Thoracic aorta (tissue), 2 donors: Measurements from ENCODE around the gene LINGO3. TPM values are rescaled to one million over a fixed set of nuclear protein-coding genes. Genes with fewer than 3 reads are reported as not detected.

Experiments used
- ATAC-seq: fragments of 150-250 bp; one replicate; pipeline ENCODE4 v1.8.0; 2017; ENCODE audit warnings: low read depth; ENCODE audit not compliant: insufficient number of reproducible peaks, low FRiP score
- DNase-seq: peaks from one replicate; pipeline ENCODE4 v3.0.0-alpha.2; 2020; ENCODE audit warnings: low spot score
- H3K27ac ChIP-seq, 2 donors: fragments of 200-600 bp; sonication (generic); 1 replicate in 1 of 2; 2 replicates in 1 of 2; pipeline ENCODE4 v1.5.1; 2016; ENCODE audit warnings: mild to moderate bottlenecking in 2 of 2, moderate library complexity in 2 of 2
- H3K27me3 ChIP-seq: fragments of 200-600 bp; sonication (generic); replicated peaks from 2 replicates; pipeline ENCODE4 v1.6.0; 2016; ENCODE audit warnings: mild to moderate bottlenecking; ENCODE audit not compliant: insufficient read depth
- H3K36me3 ChIP-seq: fragments of 200-600 bp; sonication (generic); one replicate; pipeline ENCODE4 v1.5.1; 2016
- H3K4me1 ChIP-seq, 2 donors: fragments of 200-600 bp; sonication (generic); 1 replicate in 1 of 2; 2 replicates in 1 of 2; pipeline versions ENCODE4 v1.5.1 to v1.6.0; 2016; ENCODE audit warnings: low read depth in 2 of 2, mild to moderate bottlenecking in 1 of 2; ENCODE audit not compliant: control insufficient read depth in 1 of 2
- H3K4me3 ChIP-seq: fragments of 200-600 bp; sonication (generic); 2 replicates; pipeline ENCODE4 v1.5.1; 2016; ENCODE audit warnings: mild to moderate bottlenecking
- H3K9me3 ChIP-seq: fragments of 200-600 bp; sonication (generic); 2 replicates; pipeline ENCODE4 v1.5.1; 2016
- total RNA-seq, 2 donors: library from RNA; depleted of rRNA; stranded (reverse); fragments of >200 nt; gene quantifications; one replicate each; pipeline versions ENCODE4 v1.1.0 to v1.2.3, GENCODE V29; 2016
- TF ChIP-seq, protein P1 (sequence below): fragments of 200-600 bp; sonication (generic); IDR thresholded peaks from one replicate; pipeline ENCODE4 v1.5.1; 2019; ENCODE audit warnings: antibody characterized with exemption

Gene LINGO3
- total RNA-seq, 2 donors from 2014 or later: 0.27 TPM; not detected in 1

DNA sequence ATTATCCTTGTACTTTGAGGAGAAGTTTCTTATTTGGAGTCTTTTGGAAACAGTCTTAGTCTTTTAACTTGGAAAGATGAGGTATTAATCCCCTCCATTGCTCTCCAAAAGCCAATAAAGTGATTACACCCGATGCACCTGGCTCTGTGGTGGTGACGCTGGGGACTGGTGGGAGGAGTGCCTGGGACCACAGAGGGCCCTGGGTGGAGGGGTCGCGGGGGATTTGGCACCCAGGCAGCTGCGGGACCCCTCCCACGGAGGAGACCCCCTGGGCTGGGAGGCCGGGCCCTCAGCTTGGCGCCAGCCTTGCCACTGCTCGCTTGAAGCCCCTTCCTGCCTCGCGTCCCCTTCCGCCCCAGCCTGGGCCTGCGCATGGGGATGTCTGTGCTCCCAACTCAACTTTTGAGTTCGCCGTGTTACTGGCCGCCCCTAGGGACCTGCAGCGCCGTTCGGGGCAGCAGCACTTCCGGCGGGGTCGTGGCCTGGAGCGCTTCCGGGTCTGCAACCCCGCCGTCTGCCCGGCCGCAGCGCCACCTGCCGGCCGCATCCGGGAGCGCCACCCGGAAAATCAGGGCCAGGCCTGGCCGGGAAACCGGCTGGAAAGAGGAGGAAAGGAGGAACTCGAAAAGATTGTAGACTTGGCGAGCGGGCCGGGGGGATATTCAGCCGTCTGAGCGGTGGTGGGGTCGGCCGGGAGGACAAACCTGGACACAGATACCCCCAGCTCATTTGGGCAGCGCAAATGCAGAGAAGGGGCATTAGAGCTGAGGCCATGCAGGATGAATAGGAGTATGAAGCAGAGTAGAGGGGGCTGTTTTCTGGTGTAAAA lies 34.4 kb downstream of the LINGO3 start:
- Histone ChIP-seq H3K4me1 (peaks cover 31 to 52% of the 10 kb centered on the region in 2 donors), H3K27ac (peak overlapping the region; percentile 59 to 79), H3K4me3 (peak overlapping the region; percentile 100), H3K9me3 (no peaks in the 10 kb centered on the region), H3K36me3 (peaks cover 20% of the 10 kb centered on the region), H3K27me3 (no peaks in the 10 kb centered on the region)
- TF ChIP-seq, protein P1, sequence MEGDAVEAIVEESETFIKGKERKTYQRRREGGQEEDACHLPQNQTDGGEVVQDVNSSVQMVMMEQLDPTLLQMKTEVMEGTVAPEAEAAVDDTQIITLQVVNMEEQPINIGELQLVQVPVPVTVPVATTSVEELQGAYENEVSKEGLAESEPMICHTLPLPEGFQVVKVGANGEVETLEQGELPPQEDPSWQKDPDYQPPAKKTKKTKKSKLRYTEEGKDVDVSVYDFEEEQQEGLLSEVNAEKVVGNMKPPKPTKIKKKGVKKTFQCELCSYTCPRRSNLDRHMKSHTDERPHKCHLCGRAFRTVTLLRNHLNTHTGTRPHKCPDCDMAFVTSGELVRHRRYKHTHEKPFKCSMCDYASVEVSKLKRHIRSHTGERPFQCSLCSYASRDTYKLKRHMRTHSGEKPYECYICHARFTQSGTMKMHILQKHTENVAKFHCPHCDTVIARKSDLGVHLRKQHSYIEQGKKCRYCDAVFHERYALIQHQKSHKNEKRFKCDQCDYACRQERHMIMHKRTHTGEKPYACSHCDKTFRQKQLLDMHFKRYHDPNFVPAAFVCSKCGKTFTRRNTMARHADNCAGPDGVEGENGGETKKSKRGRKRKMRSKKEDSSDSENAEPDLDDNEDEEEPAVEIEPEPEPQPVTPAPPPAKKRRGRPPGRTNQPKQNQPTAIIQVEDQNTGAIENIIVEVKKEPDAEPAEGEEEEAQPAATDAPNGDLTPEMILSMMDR: peak; percentile 99
- DNase-seq: no peak
- no peak for ATAC-seq

DNA sequence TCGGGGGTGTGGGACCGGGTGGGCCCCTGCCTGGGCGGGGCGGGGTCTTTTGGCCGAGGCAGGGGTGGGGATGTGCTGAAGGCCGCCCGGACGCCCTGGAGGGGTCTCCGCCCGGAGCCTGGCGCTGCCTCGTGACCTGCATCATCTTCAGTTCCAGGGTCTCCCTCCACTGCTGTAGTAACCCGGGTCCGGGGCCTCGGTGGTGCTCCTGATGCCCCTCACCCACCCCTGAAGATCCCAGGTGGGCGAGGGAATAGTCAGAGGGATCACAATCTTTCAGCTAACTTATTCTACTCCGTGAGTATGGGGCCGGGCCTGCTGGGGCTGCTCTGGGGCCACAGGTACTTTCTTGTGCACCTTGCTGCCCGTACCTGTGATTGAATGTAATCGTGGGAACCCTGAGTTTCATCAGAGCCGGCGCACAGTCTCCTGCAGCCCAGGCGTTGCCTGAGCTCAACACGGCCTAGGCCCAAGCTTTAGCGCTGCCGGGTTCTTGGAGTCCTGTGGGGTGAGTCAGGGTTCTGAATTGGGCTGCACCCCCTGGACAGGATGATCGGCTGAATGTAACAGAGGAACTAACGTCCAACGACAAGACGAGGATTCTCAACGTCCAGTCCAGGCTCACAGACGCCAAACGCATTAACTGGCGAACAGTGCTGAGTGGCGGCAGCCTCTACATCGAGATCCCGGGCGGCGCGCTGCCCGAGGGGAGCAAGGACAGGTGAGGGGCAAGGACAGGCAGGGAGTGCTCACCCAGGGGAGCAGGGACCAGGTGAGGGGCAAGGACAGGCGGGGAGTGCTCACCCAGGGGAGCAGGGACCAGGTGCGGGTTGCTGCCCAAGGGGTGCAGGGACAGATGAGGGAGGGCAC lies 36.5 kb downstream of the LINGO3 start:
- H3K36me3 ChIP-seq: peaks cover 20% of the 10 kb centered on the region
- H3K9me3 ChIP-seq: no peaks in the 10 kb centered on the region
- H3K4me1 ChIP-seq: peaks cover 45 to 70% of the 10 kb centered on the region in 2 donors
- peak overlapping the region; percentile 100 for H3K4me3 ChIP-seq
- no peaks in the 10 kb centered on the region for H3K27me3 ChIP-seq
- ATAC-seq: no peak
- TF ChIP-seq, protein P1: no peak
- H3K27ac ChIP-seq: peak overlapping the region; percentile 82 to 98
- no peak for DNase-seq

DNA sequence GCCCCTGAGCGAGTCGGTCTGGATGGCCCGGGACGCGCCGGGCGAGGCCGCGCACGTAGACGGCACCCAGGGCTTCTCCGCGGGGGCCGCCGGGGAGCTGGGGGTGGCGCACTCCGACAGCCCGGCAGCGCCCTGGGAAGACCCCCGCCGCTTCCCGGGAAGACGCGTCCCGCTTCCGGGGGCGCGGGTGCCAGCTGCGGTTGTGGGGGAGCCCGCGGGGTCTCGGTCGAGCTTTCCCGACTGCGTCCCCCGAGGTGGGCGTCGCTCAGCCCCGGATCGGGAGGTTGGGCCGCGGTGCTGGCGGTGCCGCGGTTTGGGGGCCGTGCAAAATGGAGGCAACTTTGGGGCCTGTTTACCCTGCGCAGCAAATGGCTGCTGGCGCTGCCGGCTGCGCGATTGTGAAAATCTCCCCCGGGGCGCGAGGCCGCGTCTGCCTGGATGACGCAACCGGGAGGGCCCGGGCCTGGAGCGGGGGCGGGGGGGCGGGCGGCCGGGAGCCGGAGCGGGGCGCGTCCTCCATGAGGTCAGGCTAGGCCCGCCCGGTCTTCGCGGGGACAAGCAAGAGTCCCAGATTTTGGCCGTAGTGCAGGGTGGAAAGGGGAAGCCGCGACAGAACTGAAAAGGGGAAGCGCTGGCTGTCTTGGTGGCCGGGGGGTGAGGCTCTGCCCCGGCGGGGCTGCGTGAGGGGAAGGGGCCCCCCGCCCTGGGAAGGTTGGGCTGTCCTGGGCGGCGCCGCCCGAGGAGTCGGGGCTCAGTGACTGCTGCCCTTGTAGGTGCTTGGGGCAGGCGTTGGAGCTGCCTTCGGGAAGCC lies 37.3 kb downstream of the LINGO3 start:
- peaks cover 47 to 72% of the 10 kb centered on the region in 2 donors for H3K4me1 ChIP-seq
- TF ChIP-seq, protein P1: no peak
- peak overlapping the region; percentile 100 for H3K4me3 ChIP-seq
- peak; percentile 33 for DNase-seq
- peak; percentile 10 for ATAC-seq
- H3K36me3 ChIP-seq: peaks cover 20% of the 10 kb centered on the region
- no peaks in the 10 kb centered on the region for H3K9me3 ChIP-seq
- no peaks in the 10 kb centered on the region for H3K27me3 ChIP-seq
- H3K27ac ChIP-seq: peak overlapping the region; percentile 98

DNA sequence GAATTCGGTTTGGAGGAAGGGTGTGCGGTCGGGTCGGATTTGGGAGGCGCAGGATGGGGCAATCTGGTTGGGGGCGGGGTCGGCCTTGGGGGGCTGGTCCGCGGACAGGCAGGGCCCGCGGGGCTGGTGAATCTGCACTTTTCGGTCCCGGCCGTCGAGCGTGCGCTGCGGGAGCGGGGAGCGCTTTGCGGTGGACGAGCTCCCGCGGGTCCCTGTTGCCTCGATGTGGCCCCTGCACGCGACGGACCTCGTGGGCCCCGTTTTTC lies 37.9 kb downstream of the LINGO3 start:
- Histone ChIP-seq H3K4me3 (peak overlapping the region; percentile 100), H3K4me1 (peaks cover 47 to 67% of the 10 kb centered on the region in 2 donors), H3K27ac (peak overlapping the region; percentile 98), H3K9me3 (no peaks in the 10 kb centered on the region), H3K36me3 (peaks cover 20% of the 10 kb centered on the region), H3K27me3 (no peaks in the 10 kb centered on the region)
- DNase-seq (no peak), ATAC-seq (no peak)
- TF ChIP-seq, protein P1: no peak
